GM21528 (cell line): Measurements from ENCODE around the gene CEP72.
"Not testable (repeated sequence)": the region's sequence is repeated elsewhere in the genome, so short reads cannot be mapped to it uniquely, and the experiment has no call there.

ENCODE experiments used
- ATAC-seq: cut with Tn5 transposase; IDR thresholded peaks from one replicate; pipeline ENCODE4 v1.9.1; 2021; ENCODE audit warnings: mild to moderate bottlenecking, moderate library complexity; ENCODE audit not compliant: unreplicated experiment, low FRiP score

The CEP72 gene

DNA sequence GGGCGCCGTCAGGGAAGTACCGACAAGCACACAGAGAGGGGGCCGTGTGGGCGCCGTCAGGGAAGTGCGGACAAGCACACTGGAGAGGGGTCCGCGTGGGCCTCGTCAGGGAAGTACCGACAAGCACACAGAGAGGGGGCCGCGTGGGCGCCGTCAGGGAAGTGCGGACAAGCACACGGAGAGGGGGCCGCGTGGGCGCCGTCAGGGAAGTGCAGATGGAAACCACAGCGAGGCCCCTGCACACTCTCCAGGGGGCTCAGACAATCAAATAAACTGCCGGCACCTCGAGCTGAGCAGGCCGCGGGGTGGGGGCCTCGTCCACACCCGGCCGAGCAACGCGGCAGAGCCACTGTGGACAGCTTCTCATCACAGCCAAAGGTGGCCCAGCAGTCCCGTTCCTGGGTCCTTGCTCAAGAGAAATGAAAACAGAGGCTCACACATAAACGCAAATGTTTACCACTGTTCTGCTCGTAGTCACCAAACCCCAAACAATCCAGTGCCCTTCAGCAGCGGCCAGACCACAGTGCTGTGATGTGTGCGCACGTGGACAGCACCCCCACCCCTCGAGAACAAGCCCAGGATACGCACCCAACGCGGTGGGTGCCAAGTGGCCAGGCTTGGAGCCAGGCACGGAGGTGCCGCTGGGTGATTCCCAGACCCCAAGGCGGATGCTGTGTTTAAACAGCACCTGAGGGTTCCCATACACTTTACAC is 56.3 kb downstream of the CEP72 start:
- ATAC-seq, result no peak

DNA sequence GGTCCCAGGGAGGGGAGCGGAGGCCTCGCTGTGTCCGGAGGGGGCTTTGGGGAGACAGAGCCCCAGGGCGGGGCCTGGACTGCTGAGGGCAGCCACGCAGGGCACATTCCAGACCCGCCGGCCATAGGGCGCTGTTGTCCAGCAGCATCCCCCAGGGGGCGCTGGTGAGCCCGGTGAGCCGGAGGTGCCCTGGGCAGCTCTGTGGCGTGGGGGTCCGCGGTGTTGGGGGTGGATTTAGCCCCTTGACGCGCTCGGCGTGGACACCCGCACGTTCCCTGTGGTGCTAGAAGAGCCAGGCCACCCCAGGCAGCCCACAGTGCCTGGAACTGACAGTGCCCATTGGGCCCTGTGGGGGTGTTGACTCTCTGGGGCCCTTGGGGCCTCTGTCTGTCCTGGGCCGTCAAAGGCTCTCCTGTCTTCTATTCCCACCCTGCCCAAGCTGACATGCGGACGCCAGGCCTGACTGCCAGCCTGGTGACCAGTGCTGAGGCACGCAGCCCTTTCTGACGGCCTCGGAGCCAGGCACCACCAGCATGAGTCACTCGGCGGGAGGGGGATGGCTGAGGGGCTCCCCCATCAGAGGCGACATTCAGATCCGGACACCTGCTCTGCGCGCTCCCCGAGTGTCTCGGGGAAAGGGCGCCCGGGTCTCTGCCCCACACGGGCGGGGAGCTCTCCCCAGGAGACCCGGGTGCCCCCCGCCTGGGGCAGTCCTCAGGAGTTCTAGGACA is 57.1 kb downstream of the CEP72 start:
- no peak for ATAC-seq

DNA sequence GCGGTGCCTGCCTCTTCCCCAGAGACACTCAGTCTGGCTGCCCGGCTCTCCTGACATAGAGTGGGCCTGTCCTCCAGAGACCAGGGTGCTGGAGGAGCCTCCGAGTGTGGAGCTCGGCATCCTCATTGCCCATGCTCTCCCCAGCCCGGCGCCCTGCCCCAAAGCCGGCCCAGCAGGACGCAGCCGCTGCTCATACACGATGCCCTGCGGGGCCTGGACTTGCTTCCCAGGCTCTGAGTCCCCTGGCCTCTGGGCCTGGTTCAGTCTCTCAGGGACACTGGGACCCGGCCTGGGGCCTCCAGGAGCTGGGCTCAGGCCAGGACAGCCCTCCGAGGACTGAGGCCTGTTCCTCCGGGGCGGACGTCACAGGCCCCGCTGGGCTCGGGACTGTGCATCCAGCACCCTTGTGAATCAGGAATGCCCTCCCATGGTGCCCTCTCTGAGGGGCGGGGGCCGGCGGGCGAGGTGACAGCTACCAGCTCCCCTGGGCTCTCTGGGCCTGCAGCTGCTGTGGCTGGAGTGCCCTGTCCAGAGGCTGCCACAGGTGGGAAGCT is 57.8 kb downstream of the CEP72 start:
- ATAC-seq, result no peak

DNA sequence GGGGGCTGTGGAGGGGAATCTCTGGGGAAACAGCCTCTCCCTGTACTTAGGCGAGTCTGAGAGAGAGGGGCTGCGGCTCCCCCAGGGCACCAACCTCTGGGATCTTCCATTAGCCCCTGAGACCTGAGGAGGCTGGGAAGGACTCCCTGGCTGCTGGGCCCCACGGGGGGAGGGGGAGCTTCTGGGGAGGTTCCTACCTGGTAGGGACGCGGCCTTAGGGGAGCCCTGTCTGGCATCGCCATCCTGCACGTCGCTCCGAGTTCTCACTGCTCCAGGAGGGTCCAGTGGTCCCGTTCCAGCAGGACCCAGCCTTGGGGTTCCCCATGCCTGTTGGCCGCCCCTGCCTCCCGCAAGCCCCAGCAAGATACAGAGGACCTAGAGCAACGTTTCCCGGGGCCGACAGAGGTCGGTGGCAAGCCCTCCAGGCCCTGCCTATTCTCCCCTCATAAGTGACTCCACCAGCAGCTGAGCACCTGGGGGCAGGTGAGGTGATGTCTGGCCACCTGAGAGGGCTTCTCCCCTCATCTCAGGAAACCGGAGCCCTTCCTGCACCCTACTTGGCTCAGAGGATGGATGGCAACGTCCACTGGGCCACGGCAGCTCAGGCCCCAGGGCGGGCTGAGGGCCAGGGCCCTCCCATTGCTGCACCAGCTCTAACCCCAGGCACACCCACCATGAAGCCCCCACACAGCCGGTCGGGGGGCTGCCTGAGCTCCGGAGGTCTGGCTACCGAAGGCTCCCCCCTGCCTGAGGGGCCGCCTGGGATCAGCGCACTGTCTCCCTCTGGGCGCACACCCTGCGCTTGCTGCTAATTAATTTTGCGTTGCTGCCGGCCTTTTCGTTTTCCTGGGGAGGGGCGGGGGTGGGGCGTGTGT is 58.5 kb downstream of the CEP72 start:
- no peak for ATAC-seq

DNA sequence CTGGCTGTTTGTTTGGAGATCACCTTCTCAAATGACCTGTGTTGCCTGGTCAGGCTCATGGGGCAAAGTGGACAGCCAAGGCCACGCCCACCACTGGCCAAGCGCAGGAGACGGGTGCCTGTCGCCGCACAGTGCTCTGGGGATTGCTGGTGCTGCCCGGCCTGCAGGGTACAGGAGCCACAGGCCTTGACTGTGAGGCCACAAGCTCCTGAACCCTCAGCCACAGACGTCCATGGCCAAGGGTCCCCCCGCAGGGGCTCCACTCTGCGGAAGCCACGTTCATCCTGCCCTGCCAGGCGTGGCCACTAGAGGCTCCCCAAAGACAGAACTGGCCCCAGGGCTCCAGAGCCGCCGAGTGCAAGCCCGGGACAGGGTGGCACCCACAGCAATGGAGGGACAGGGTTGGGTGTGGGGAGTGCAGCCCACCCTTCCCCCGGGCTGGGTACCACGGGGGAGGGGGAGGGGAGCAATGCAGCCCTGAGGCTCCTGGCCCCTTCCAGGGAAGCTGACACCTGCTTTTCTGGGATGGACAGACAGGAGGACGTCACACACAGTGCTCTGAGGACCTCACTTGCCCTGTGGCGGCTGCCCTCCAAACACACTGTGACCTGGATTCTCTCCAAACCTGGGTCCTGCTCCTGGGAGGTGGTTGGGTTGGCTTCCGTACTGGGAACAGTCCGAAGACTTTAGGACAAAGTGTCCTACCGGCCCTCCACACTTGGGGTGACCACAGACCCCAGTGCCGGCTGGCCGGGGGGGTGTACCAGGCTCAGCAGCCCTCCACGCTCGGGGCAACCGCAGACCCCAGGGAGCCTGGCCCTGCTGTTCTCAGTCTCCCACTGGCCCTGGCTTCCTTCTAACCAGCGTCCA is 59.6 kb downstream of the CEP72 start:
- ATAC-seq, result peak; percentile 55

DNA sequence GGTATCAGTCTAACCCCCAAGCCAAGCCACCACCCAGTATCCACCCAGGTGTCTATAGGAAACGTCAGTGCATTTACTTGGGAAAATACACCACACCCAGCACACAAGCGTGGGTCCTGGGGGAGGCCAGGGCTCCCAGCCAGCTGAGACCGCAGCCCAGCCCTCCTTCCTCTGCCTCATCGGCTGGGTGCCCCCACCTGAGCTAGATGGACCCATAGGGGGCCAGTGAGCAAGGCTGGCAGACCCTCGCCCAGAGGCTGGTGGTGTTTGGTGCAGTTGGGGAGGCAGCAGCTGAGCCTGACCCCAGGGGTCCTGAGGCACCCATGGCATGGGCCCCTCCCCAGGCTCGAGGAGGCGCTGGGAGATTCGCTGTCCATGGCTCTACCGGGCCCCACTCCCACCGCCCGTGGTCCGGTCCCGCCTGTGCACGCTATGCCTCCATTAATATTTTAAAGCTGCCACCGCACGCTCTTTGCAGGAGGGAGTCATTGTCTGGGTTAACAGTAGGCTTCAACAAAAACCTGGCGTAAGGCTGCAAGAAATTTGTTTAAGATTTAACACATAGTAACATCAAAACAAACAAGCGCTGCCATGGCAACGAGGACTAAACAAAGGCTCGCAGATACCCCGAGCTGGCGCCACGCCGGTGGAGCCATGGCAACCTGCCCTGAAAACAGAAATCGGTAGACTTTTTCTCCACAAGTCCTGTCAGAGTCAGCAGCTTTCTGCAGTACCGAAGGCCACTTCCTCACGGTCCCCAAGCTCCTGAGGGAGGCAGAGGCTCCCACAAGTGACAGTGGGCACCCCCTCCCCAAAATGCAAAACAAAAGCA is 60.4 kb downstream of the CEP72 start:
- ATAC-seq, result no peak

DNA sequence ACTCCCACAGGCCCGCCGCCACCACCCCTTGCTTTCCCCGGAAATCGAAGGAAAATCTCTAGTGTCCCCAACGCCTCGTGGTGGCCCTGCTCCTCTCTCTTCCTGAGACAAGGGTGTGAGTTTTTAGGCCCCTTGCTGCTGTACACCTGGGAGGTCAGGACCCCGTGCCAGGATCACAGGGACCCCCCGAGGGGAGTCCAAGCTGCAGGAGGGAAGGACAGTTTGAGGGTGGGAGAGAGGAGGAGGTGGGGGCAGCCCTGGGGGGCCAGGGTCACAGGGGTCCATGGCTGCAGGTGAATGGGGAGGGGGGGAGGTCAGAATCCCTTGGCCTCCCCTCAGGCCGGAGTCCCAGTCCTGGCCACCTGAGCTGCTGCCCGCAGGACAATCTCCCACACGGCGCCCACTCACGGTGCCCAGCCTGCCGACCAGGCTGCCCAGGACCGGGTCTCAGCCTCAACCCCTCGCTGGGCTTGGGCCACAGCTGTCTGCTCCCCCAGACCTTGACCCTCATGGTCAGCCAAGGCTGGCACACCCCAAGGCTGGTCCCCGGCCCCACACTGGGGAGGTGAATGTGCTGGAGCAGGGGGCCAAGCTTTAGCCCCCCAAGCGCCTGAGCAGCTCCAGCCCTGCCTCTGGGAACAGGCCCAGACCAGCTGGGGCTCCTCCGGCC is 61.2 kb downstream of the CEP72 start:
- no peak for ATAC-seq

DNA sequence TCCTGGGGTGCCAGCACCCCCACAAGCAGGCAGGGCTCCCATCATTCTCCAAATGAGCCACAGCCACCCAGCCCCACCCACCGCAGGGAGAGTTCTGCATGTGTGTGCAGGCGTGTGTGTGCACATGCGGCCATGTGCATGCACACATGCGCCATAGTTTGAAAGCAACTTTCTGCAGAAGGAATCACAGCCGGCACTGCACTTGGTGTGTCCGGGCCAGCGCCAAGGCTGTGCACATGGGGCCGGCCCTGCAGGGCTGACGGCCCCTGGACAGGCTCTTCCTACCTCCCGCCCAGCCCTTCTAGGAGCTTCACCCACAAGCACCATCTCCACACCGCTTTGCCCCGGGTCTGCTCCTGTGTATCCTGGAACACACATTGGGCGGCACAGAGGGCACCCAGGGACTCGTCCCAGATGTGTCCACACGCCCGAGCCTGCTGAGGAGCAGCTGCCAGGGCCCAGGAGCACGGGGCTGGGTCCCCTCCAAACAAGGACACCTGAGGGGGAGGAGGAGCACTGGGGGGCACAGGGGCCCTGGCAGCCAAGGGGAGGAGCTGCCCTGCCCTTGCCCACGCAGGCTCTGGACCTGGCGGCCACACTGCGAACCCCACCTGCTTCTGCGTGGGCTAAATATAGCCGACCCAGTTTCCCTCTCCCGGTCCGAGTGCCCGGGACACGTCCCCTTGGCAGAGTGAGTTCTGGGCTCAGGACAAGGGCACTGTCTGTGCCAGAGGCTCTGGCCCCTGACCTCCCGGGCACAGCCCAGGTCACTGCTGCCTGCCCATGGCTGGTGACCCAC is 61.9 kb downstream of the CEP72 start:
- no peak for ATAC-seq

DNA sequence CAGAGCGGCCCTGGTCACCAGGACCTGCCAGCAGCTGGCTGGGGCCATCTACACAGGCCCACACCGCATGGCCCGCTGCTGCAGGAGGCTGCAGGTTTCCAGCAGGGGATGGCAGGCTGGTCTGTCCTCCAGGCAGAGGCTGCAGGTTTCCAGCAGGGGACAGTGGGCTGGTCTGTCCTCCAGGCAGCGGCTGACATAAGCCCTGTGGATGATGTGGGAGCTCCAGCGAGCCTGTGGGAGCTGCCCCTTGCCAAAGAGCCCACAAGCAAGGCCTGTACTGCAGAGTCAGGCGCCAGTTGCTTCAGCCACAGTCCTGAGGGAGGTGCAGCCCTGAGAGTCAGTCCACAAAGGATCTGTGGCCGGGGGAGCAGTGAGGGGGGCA is 62.5 kb downstream of the CEP72 start:
- no peak for ATAC-seq

DNA sequence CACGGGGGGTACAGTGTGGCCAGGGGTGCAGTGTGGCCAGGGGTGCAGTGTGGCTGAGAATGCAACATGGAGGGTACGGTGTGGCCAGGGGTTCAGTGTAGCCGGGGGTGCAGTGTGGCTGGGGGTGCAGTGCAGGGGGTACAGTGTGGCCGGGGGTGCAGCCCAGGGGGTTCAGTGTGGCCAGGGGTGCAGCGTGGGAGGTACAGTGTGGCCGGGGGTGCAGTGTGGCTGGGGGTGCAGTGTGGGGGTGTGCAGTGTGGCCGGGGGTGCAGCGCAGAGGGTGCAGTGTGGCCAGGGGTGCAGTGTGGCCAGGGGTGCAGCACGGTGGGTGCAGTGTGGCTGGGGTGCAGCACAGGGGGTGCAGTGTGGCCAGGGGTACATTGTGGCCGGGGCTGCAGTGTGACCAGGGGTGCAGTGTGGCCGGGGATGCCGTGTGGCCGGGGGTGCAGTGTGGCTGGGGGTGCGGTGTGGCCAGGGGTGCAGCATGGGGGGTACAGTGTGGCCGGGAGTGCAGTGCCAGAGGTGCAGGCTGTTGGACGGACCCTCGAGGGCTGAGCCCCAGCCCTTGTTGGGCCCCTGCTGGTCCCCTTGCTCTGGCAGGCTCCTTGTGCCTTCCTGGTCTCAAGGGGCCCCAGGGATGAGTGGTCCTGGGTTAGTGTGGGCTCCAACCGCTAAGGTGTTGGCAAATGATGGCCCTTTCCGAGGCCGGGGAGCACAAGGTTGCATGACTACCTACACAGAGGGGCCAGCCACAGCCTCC is 63.2 kb downstream of the CEP72 start:
- ATAC-seq, result no peak

DNA sequence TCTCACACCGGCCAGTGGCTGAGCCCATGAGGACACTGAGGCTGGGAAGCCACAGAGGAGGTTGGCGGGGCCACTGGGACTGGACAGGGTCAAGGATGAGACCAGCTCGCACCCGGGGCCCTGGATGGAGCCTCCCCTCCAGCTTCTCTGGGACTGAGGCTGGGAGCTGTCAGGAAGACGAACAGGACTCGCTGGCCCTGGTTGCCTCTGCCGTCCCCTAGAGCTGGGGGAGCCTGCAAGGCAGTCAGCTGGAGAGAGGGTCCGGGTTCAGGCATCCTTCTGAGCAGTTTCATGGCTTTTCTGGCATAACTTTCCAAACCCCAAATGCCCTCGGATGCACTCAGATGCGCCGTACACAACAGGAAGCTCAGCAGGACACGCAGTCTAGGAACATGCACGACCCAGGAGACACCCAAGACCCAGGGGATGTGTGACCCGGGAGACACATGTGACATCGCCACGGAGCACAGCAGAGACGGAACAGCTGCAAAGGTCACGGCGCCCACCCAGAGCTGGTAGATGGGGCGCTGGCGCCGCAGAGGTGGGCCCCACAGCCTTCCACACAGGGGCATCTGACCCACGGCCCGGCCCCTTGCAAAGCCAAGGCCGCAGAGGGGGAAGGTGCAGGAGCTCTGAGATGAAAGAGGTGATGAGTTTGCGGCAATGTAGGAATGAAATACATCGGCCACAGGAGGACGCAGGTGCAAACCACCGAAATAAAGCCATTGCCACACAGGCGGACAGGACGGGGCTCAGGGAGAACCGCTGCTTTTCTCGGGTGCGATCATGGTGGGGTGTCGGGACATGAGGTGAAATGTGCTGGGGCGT is 63.9 kb downstream of the CEP72 start:
- ATAC-seq, result no peak

DNA sequence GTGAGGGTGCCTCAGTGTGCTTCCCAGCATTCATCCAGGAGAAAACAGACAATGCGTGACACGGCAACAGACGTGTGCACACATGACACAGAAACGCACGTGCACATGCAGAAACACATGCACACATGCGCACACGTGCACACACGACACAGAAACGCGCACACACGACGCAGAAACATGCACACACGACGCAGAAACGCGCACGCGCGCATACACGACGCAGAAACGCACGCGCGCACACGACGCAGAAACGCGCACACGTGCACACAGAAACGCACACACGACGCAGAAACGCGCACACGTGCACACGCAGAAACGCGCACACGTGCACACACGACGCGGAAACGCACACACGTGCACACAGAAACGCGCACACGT is 64.5 kb downstream of the CEP72 start:
- ATAC-seq, result no peak

DNA sequence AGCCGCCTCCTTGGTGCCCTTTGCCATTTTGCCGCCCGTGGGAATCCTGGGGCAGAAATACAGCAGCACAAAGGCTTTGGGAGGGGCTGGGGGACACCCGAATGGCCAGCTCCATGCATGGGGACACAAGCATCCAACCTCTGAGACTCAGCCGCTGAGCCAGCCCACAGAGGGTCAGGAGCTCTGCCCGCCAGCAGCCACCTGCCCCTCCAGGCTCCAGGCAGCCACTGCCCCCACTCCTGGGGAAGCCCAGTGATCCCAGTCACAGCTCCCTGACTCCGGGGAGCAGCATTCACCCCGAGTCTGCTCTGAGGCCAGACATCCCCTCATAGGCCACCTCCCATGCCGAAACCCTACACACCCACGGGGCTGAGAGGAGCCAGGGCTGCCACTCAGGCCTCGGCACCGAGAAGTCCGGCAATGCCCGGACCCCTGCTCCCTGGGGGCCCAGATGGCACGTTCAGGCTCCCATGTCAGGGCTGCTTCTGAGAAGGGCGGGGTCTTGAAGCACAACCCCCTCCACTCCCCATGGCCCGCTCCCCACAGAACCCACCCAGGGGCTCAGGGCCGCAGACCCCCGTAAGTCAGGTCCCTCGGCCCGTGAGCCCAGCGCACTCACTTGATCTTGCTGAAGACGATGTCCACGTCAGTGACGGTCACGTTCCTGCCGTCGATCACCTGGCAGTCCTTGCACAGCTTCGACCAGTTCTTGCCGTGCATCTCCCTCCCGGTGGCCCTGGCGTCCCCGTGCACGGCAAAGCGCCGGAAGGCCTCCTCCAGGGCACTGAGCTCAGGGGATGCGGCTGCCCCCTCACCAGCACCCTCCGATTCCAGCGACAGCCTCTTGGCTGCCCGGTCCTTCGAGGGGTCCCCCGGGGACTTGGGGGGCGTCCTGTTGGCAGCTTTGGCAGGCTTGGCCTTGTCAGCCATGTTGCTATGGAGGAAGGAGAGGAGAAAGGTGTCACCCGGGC is 65.3 kb downstream of the CEP72 start:
- ATAC-seq, result no peak

DNA sequence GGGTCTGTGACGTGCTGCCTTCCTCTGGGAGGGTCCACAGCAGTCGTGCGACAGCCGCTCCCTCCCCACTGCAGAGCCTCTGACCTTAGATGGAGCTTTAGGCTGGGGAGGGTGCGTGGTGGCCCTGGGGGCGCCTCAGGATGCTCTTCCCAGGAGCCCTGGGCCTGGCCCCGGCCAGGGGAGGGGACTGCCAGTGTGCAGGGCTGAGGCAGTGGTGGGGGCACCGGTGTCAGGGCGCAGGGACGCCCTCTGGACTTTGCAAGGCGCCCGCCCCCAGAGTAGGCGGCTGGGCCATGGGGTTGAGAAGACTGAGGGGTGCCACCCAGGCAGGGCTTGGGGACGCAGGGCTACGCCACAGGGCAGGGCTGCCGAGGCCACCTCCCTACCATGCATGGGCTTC is 66.4 kb downstream of the CEP72 start:
- ATAC-seq, result not testable (repeated sequence)
